HG03469 (cell line): ENCODE measurements around the gene SLC19A1.
"Not testable (repeated sequence)": the region's sequence is repeated elsewhere in the genome, so short reads cannot be mapped to it uniquely, and the experiment has no call there.

ENCODE experiments used
- ATAC-seq: cut with Tn5 transposase; IDR thresholded peaks from one replicate; pipeline ENCODE4 v1.9.1; 2021; ENCODE audit warnings: mild to moderate bottlenecking, moderate library complexity, moderate number of reproducible peaks; ENCODE audit not compliant: unreplicated experiment

Gene SLC19A1

GRCh38 chr21:45535341-45536081, 6.7 kb downstream of the SLC19A1 start:
- no peak for ATAC-seq

- no peak for ATAC-seq
Measured at GRCh38 chr21:45534636-45535331, 7.5 kb downstream of the SLC19A1 start.

- ATAC-seq, result no peak
Measured at GRCh38 chr21:45533846-45534635, 8.2 kb downstream of the SLC19A1 start.

DNA sequence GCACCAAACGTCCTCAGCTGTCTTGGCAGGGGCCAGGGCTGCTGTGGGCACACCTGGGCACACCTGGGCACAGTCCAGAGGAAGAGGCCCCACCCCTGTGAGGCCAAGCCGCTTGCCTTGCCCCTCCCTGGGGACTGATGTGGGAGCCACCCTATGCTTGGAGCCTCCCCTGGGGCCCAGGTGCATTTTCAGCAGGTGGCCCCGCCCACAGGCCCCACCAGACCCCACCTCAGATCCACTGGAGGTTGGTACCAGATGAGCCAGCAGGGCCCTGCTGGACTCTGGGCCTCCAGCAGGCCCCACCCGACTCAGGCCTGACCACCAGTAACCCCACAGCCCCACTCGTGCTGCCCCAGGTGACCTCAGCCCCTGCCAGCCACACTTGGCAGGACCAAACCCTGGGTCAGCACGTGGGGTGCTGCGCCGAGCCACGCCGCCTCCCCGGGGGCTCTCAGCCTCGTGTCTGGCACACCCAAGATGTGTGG, 8.8 kb downstream of the SLC19A1 start:
- ATAC-seq, result no peak

DNA sequence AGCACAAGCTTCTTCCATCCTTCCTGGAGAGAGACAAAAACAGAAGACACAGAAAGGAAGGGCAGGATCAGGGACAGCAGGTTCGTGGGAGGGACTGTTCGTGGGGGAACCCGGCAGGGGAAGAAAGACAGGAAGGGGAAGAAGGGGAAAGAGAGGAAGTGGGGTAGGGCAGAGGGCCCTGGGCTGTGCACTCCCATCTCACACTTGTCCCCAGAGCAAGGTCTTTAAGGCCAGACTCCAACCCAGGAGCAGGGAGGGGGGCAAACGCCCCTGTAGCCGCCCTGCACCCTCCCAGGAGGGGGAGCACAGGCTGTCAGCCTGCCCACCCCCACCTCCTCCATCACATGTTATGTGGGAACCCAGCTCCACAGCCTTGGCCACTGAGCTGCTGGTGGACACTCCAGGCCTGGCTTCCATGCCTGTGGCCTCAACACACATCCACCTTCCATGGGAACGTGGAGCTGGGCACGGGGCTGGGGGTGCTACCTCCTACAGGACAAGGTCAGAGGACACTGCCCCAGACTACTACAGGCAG, 9.3 kb downstream of the SLC19A1 start:
- ATAC-seq, result no peak

GRCh38 chr21:45531393-45532215, 10.6 kb downstream of the SLC19A1 start:
- no peak for ATAC-seq

DNA sequence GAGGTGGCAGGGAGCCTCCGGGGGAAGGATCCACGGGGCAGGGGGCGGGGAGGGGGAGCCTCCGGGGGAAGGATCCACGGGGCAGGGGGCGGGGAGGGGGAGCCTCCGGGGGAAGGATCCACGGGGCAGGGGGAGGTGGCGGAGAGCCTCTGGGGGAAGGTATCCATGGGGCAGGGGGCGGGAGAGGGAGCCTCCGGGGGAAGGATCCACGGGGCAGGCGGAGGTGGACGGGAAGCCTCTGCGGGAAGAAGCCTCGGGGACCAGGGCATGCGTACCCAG, 11.2 kb downstream of the SLC19A1 start:
- not testable (repeated sequence) for ATAC-seq

DNA sequence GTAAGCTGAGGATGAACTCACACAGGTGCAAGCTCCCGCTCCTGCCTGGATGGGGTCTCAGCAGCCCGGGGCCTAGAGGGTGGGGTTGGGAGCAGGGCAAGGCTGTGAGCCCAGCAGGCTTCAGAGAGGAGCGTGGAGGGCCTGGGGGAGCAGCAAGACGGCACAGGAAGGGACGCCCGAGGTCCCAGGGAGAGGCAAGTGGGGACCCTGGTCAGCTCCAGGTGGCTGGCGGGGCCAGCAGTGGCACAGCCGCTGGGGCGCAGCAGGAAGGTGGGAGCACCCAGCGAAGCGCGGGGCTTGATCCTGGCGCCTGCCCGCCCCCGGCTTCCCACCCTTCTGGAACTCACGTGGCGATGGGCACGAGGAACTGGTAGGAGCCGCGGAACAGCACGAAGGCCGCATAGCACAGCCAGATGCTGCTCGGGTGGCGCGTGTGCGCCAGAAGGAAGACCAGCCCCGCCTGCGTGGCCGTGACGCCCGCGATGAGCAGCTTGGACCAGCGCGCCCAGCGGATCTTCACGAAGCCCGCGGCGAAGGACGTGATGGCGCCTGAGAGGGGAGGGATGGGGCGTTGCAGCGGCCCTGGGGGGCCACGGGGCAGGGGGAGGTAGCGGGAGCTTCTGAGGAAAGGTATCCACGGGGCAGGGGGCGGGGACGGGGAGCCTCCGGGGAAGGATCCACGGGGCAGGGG, 11.7 kb downstream of the SLC19A1 start:
- ATAC-seq, result no peak

DNA sequence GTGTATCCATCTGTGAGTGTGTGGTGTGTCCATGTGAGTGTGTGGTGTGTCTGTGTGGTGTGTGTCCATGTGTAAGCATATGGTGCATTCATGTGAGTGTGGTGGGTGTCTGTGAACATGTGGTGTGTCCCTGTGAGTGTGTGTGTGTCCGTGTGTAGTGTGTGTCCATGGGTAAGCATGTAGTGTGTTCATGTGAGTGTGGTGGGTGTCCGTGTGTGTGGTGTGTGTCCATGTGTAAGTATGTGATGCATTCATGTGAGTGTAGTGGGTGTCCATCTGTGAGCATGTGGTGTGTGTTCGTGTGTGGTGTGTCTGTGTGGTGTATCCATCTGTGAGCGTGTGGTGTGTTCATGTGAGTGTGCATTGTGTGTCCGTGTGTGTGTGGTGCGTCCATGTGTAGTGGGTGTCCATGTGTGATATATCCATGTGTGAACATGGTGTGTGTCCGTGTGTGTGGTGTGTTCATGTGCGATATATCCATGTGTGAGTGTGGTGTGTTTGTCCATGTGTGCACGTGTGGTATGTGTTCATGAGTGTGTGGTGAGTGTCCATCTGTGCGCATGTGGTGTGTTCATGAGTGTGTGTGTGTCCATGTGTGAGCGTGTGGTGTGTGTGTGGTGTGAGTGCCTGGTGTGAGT, 12.3 kb downstream of the SLC19A1 start:
- no peak for ATAC-seq

GRCh38 chr21:45528981-45529784, 13.1 kb downstream of the SLC19A1 start:
- no peak for ATAC-seq

DNA sequence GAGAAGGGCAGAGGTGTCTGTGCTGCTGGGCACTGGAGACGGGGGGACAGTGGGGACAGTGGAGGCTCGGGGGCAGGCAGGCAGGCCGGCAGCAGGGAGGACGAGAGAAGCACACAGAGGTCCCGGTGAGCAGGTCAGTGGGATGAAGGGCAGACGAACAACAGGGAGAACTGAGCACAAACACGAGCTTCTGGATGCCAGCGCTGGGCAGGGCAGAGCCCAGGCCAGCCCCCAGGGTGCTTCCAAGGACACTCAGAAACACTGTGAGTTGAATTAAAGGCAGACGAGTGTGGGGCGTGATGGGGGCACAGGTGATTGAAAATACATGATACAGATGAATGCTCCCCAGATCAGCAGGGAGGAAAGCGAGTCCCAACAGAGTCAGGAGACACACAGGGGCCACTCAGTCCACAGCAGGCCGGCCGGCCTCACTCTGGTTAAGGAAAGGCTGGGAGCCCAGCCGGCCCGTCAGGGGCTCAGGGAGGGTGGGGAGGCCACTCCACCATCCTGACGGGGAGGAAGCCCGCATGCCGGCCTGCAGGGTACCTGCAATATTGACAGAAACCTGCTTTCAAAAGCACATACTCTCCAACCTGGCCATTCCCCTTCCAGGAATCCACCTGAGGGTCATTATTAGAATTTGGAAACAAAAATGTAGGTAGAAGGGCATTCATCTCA, 14.1 kb downstream of the SLC19A1 start:
- ATAC-seq, result no peak

GRCh38 chr21:45527151-45527999, 14.9 kb downstream of the SLC19A1 start:
- not testable (repeated sequence) for ATAC-seq

DNA sequence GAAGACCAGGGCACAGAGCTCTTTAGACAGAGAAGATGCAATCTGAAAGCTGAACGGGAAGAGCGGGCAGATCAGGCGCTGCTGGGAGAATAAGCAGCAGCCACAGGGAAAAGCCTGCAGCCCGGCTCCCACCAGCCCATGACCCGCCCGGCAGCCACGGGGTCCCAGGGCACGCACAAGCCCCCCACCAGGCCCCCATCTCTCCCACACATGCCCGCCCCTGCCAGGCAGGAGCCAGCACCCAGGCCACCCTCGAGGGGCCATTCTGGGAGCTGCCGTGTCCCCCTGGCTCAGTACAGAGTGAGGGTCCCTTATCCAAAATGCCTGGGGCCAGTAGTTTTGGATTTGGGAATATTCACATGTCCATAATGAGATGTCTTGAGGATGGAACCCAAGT, 16.3 kb downstream of the SLC19A1 start:
- ATAC-seq, result no peak

DNA sequence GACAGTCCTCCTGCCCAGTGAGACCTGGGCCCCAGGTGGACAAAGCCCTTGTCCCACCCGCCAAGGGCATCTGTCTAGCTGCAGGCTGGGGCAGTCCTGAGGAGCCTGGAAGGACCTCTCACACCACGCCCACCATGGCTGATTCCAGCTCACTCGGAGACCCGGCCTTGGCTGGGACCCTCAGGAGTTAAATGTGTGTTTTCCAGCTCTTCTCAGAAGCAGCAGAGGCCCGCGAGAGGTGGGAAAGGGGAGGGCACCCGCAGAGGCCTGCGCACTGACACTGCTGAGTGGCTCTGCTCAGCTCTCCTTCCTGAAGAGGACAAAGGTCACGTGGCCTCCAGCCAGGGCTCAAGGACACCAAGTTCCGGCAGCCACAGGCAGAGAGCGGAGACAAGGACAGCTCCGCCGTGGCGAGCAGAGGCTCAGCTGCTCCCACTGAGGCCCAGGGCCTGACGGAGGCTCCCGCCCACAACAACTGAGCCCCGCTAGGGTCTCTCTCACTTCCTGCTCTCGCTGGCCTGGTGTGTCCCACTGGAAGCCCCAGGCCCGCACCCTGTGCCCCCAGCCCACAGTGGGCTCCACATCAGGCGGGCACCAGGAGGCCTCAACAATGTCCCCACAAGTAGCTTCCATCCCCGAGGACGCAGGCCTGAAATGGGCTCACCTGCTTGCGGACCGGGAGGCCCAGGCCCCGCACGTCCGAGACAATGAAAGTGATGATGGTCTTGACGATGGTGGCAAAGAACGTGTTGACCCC, 16.9 kb downstream of the SLC19A1 start:
- no peak for ATAC-seq

- no peak for ATAC-seq
Measured at GRCh38 chr21:45524756-45525152, 17.5 kb downstream of the SLC19A1 start.

DNA sequence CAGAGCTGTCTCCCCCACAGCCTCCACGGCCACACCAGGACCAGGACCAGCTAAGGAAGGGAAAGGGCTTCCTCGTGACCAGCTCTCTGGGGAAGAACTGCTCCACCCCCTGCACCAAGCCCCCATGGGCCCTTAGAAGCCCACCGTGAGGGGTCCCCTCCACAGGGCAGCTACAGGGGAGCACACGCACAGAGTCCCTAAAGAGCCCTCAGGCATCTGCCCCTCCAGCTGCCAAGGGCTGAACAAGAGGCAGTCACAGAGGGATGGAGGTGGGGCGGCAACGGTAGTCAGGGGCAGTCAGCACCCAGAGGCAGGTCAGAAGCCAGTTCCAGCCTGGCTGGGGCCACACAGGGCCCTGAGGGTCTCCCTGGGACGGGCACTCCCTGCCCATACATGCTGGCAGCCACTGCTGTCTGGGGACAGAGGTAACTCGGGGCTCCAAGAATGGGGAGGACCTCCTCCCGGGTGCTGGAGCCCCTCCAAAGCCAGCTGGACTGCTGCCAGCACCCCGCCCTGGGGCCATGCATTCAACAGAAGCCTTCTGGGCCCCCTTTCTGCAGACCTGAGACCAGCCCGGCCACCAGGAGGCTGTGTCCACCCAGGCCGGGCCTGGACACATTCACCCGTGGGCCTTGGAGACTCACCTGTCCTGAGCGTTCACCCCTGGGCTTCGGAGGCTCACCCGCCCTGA, 18.7 kb downstream of the SLC19A1 start:
- no peak for ATAC-seq
